IPS-18a (cell line): ENCODE measurements around the gene ING5.

ENCODE experiments used
- H3K27ac ChIP-seq: one replicate; pipeline ENCODE4 v1.5.1; 2013; ENCODE audit warnings: low read length
- H3K27me3 ChIP-seq: one replicate; pipeline ENCODE4 v1.6.1; 2013; ENCODE audit warnings: mild to moderate bottlenecking, low read length; ENCODE audit not compliant: control insufficient read depth, insufficient read depth
- H3K36me3 ChIP-seq: one replicate; pipeline ENCODE4 v1.6.1; 2013; ENCODE audit warnings: low read depth, low read length; ENCODE audit not compliant: control insufficient read depth
- H3K4me1 ChIP-seq: one replicate; pipeline ENCODE4 v1.6.1; 2013; ENCODE audit warnings: low read depth, low read length; ENCODE audit not compliant: control insufficient read depth
- H3K4me3 ChIP-seq: one replicate; pipeline ENCODE4 v1.5.1; 2013; ENCODE audit warnings: low read length
- H3K9ac ChIP-seq: one replicate; pipeline ENCODE4 v1.6.1; 2013; ENCODE audit warnings: mild to moderate bottlenecking, low read length, moderate library complexity
- H3K9me3 ChIP-seq: one replicate; pipeline ENCODE4 v1.6.1; 2013; ENCODE audit warnings: low read depth, low read length; ENCODE audit not compliant: control insufficient read depth

The ING5 gene

GRCh38 chr2:241690202-241690717, 11.6 kb upstream of the ING5 start:
- no peaks in the 10 kb centered on the region for H3K27me3 ChIP-seq
- no peaks in the 10 kb centered on the region for H3K4me1 ChIP-seq
- no peak overlapping the region for H3K4me3 ChIP-seq
- no peak overlapping the region for H3K27ac ChIP-seq
- peaks cover 12% of the 10 kb centered on the region for H3K36me3 ChIP-seq
- no peak overlapping the region for H3K9ac ChIP-seq
- H3K9me3 ChIP-seq = no peaks in the 10 kb centered on the region

- H3K4me3 ChIP-seq = no peak overlapping the region
- H3K27ac ChIP-seq = no peak overlapping the region
- peaks cover 8% of the 10 kb centered on the region for H3K36me3 ChIP-seq
- H3K4me1 ChIP-seq = no peaks in the 10 kb centered on the region
- no peak overlapping the region for H3K9ac ChIP-seq
- H3K9me3 ChIP-seq = no peaks in the 10 kb centered on the region
- H3K27me3 ChIP-seq = no peaks in the 10 kb centered on the region
Observed at GRCh38 chr2:241692448-241692847, 9.4 kb upstream of the ING5 start.

- Histone ChIP-seq H3K27ac (no peak overlapping the region), H3K9ac (no peak overlapping the region)
Observed at GRCh38 chr2:241695651-241696050, 6.2 kb upstream of the ING5 start.

GRCh38 chr2:241701149-241701398, 765 bp upstream of the ING5 start:
- H3K27me3 ChIP-seq = no peaks in the 10 kb centered on the region
- H3K4me3 ChIP-seq = peak overlapping the region; percentile 71

More at GRCh38 chr2:241695651-241696050, 6.2 kb upstream of the ING5 start:
- H3K27me3 ChIP-seq = no peaks in the 10 kb centered on the region
- peaks cover 3% of the 10 kb centered on the region for H3K36me3 ChIP-seq
- no peaks in the 10 kb centered on the region for H3K9me3 ChIP-seq
- H3K4me3 ChIP-seq = no peak overlapping the region
- no peaks in the 10 kb centered on the region for H3K4me1 ChIP-seq

GRCh38 chr2:241702155-241703031, 554 bp downstream of the ING5 start:
- Histone ChIP-seq H3K27ac (no peak overlapping the region), H3K9ac (peak overlapping the region; percentile 59), H3K36me3 (peaks cover 22% of the 10 kb centered on the region), H3K27me3 (no peaks in the 10 kb centered on the region), H3K4me1 (peaks cover 2% of the 10 kb centered on the region), H3K4me3 (peak overlapping the region; percentile 71), H3K9me3 (no peaks in the 10 kb centered on the region)

More at GRCh38 chr2:241701149-241701398, 765 bp upstream of the ING5 start:
- Histone ChIP-seq H3K27ac (peak overlapping the region; percentile 64), H3K36me3 (peaks cover 11% of the 10 kb centered on the region), H3K9me3 (no peaks in the 10 kb centered on the region), H3K4me1 (peaks cover 2% of the 10 kb centered on the region), H3K9ac (peak overlapping the region; percentile 97)

- no peaks in the 10 kb centered on the region for H3K9me3 ChIP-seq
- H3K36me3 ChIP-seq = peaks cover 26% of the 10 kb centered on the region
- peak overlapping the region; percentile 59 for H3K9ac ChIP-seq
- no peak overlapping the region for H3K27ac ChIP-seq
- H3K4me3 ChIP-seq = peak overlapping the region; percentile 69
- no peaks in the 10 kb centered on the region for H3K27me3 ChIP-seq
- peaks cover 2% of the 10 kb centered on the region for H3K4me1 ChIP-seq
Observed at GRCh38 chr2:241703032-241703604, 1.3 kb downstream of the ING5 start.

- no peak overlapping the region for H3K27ac ChIP-seq
- peaks cover 2% of the 10 kb centered on the region for H3K4me1 ChIP-seq
- peaks cover 54% of the 10 kb centered on the region for H3K36me3 ChIP-seq
- H3K27me3 ChIP-seq = no peaks in the 10 kb centered on the region
- H3K9me3 ChIP-seq = no peaks in the 10 kb centered on the region
- no peak overlapping the region for H3K4me3 ChIP-seq
- H3K9ac ChIP-seq = no peak overlapping the region
Observed at GRCh38 chr2:241706537-241706936, 4.7 kb downstream of the ING5 start.

- H3K9me3 ChIP-seq = no peaks in the 10 kb centered on the region
- H3K27me3 ChIP-seq = no peaks in the 10 kb centered on the region
- no peak overlapping the region for H3K9ac ChIP-seq
- peaks cover 70% of the 10 kb centered on the region for H3K36me3 ChIP-seq
- H3K4me3 ChIP-seq = no peak overlapping the region
- H3K4me1 ChIP-seq = no peaks in the 10 kb centered on the region
- no peak overlapping the region for H3K27ac ChIP-seq
Observed at GRCh38 chr2:241708879-241709278, 7.0 kb downstream of the ING5 start.

- Histone ChIP-seq H3K4me1 (no peaks in the 10 kb centered on the region), H3K4me3 (no peak overlapping the region), H3K9ac (no peak overlapping the region), H3K36me3 (peaks cover 60% of the 10 kb centered on the region), H3K27me3 (no peaks in the 10 kb centered on the region), H3K9me3 (peaks cover 3% of the 10 kb centered on the region), H3K27ac (no peak overlapping the region)
Observed at GRCh38 chr2:241719093-241719492, 17.3 kb downstream of the ING5 start.

GRCh38 chr2:241720099-241720498, 18.3 kb downstream of the ING5 start:
- Histone ChIP-seq H3K9ac (no peak overlapping the region), H3K4me3 (no peak overlapping the region), H3K27me3 (no peaks in the 10 kb centered on the region), H3K36me3 (peaks cover 53% of the 10 kb centered on the region), H3K27ac (no peak overlapping the region), H3K4me1 (no peaks in the 10 kb centered on the region), H3K9me3 (peaks cover 3% of the 10 kb centered on the region)

- no peaks in the 10 kb centered on the region for H3K27me3 ChIP-seq
- H3K36me3 ChIP-seq = peaks cover 53% of the 10 kb centered on the region
- no peak overlapping the region for H3K27ac ChIP-seq
- H3K9ac ChIP-seq = no peak overlapping the region
- no peak overlapping the region for H3K4me3 ChIP-seq
- peaks cover 3% of the 10 kb centered on the region for H3K9me3 ChIP-seq
- no peaks in the 10 kb centered on the region for H3K4me1 ChIP-seq
Observed at GRCh38 chr2:241720560-241720959, 18.7 kb downstream of the ING5 start.

- Histone ChIP-seq H3K4me3 (no peak overlapping the region), H3K9me3 (peaks cover 3% of the 10 kb centered on the region), H3K27ac (no peak overlapping the region), H3K9ac (no peak overlapping the region), H3K4me1 (no peaks in the 10 kb centered on the region), H3K27me3 (no peaks in the 10 kb centered on the region), H3K36me3 (peaks cover 44% of the 10 kb centered on the region)
Observed at GRCh38 chr2:241721852-241722251, 20.0 kb downstream of the ING5 start.
